CD14-positive monocyte (primary cell): ENCODE measurements around the gene AP4B1. TPM values are rescaled to one million over a fixed set of nuclear protein-coding genes. Genes with fewer than 3 reads are reported as not detected.
A peak's percentile ranks its signal among the peaks of the same experiment; 100 is the strongest.

Experiments used
- DNase-seq, 3 donors: peaks; one replicate each; pipeline ENCODE4 v3.0.0-alpha.2; 2011 to 2022
- H2AFZ ChIP-seq: 2 replicates; pipeline ENCODE4 v1.6.0; 2012; ENCODE audit warnings: mild to moderate bottlenecking, low read depth, low read length, inconsistent platforms; ENCODE audit not compliant: insufficient read depth, poor library complexity, severe bottlenecking
- H3K27ac ChIP-seq, 2 donors: 1 replicate in 1 of 2; 2 replicates in 1 of 2; pipeline ENCODE4 v1.5.1; 2012 to 2013; ENCODE audit warnings: low read length in 2 of 2, control low read depth in 1 of 2, inconsistent platforms in 1 of 2, low read depth in 1 of 2, mild to moderate bottlenecking in 1 of 2
- H3K27me3 ChIP-seq, 2 donors: one replicate each; pipeline versions ENCODE4 v1.6.0 to v1.6.1; 2011 to 2013; ENCODE audit warnings: low read length in 2 of 2; ENCODE audit not compliant: control insufficient read depth in 2 of 2, insufficient read depth in 2 of 2
- H3K36me3 ChIP-seq, 2 donors: replicated peaks in 1 of 2; 1 replicate in 1 of 2; 2 replicates in 1 of 2; pipeline versions ENCODE4 v1.5.1 to v1.6.1; 2012 to 2013; ENCODE audit warnings: low read length in 2 of 2, control low read depth in 1 of 2, inconsistent platforms in 1 of 2, mild to moderate bottlenecking in 1 of 2; ENCODE audit not compliant: insufficient read depth in 2 of 2, control insufficient read depth in 1 of 2
- H3K4me1 ChIP-seq, 2 donors: 1 replicate in 1 of 2; 2 replicates in 1 of 2; pipeline versions ENCODE4 v1.5.1 to v1.6.1; 2012 to 2013; ENCODE audit warnings: low read length in 2 of 2, control low read depth in 1 of 2, inconsistent platforms in 1 of 2, mild to moderate bottlenecking in 1 of 2, moderate library complexity in 1 of 2; ENCODE audit not compliant: insufficient read depth in 2 of 2, control insufficient read depth in 1 of 2
- H3K4me2 ChIP-seq: replicated peaks from 2 replicates; pipeline ENCODE3; 2012; ENCODE audit warnings: low read length, moderate library complexity, mild to moderate bottlenecking; ENCODE audit not compliant: poor library complexity, severe bottlenecking; ENCODE audit errors: extremely low read depth
- H3K4me3 ChIP-seq, 3 experiments: fragments of 200-600 bp in 1 of 3; sonication (generic) in 1 of 3; replicated peaks in 1 of 3; 1 replicate in 2 of 3; 2 replicates in 1 of 3; pipeline ENCODE4 v1.5.1; 2011 to 2013; ENCODE audit warnings: low read length in 3 of 3, mild to moderate bottlenecking in 3 of 3, control low read depth in 2 of 3, low read depth in 2 of 3, inconsistent platforms in 1 of 3, moderate library complexity in 1 of 3
- H3K79me2 ChIP-seq: 2 replicates; pipeline ENCODE4 v1.6.0; 2012; ENCODE audit warnings: mild to moderate bottlenecking, control low read depth, inconsistent platforms, low read length, moderate library complexity; ENCODE audit not compliant: insufficient read depth
- H3K9ac ChIP-seq: 2 replicates; pipeline ENCODE4 v1.6.0; 2017; ENCODE audit warnings: low read length, mild to moderate bottlenecking; ENCODE audit not compliant: insufficient read depth, poor library complexity, severe bottlenecking
- H3K9me3 ChIP-seq, 2 donors: replicated peaks in 1 of 2; 1 replicate in 1 of 2; 2 replicates in 1 of 2; pipeline versions ENCODE4 v1.5.1 to v1.6.1; 2012 to 2013; ENCODE audit warnings: low read length in 2 of 2, control low read depth in 1 of 2; ENCODE audit not compliant: control insufficient read depth in 1 of 2, insufficient read depth in 1 of 2
- H4K20me1 ChIP-seq: 2 replicates; pipeline ENCODE4 v1.6.0; 2012; ENCODE audit warnings: mild to moderate bottlenecking, low read length, control low read depth, moderate library complexity; ENCODE audit not compliant: insufficient read depth
- H3K27ac Mint-ChIP-seq, 7 donors: one replicate each; pipeline ENCODE4 v1.8.0; 2020; ENCODE audit warnings: mild to moderate bottlenecking in 7 of 7, mixed read lengths in 7 of 7, moderate library complexity in 6 of 7, inconsistent platforms in 2 of 7
- H3K27me3 Mint-ChIP-seq, 3 donors: one replicate each; pipeline ENCODE4 v1.8.0; 2021 to 2022; ENCODE audit warnings: low read depth in 3 of 3, mild to moderate bottlenecking in 3 of 3, mixed read lengths in 3 of 3, moderate library complexity in 3 of 3, inconsistent platforms in 1 of 3
- H3K36me3 Mint-ChIP-seq, 2 donors: one replicate each; pipeline ENCODE4 v1.8.0; 2020; ENCODE audit warnings: mixed read lengths in 2 of 2, inconsistent platforms in 1 of 2, mild to moderate bottlenecking in 1 of 2
- H3K4me1 Mint-ChIP-seq: one replicate; pipeline ENCODE4 v1.8.0; 2020; ENCODE audit warnings: mild to moderate bottlenecking, mixed read lengths
- H3K4me3 Mint-ChIP-seq, 2 donors: one replicate each; pipeline ENCODE4 v1.8.0; 2020; ENCODE audit warnings: mild to moderate bottlenecking in 2 of 2, mixed read lengths in 2 of 2, moderate library complexity in 1 of 2
- H3K9me3 Mint-ChIP-seq, 7 donors: one replicate each; pipeline ENCODE4 v1.8.0; 2020 to 2022; ENCODE audit warnings: mixed read lengths in 7 of 7, mild to moderate bottlenecking in 6 of 7, moderate library complexity in 6 of 7, inconsistent platforms in 2 of 7
- WGBS: methylation state at CpG from one replicate; pipeline ENCODE4 v1.1.5; 2013; ENCODE audit warnings: missing lambda C conversion rate; ENCODE audit not compliant: insufficient coverage; 5-methylcytosine and 5-hydroxymethylcytosine counted together
- intact Hi-C, 2 donors: fragments of 100-400 bp; cut with micrococcal nuclease; formaldehyde crosslinking; loops; one replicate each; pipeline versions ENCODE4 v1.15.0 to v1.15.1; 2023
- polyA plus RNA-seq, 3 donors: library from polyadenylated mRNA; depleted of rRNA in 1 of 3; unstranded in 2 of 3; stranded (reverse) in 1 of 3; fragments of 300-500 nt in 2 of 3; fragments of >200 nt in 1 of 3; fragmentation: Illumina TruSeq in 2 of 3; gene quantifications; 1 replicate in 2 of 3; 2 replicates in 1 of 3; pipeline ENCODE4 v1.2.3, GENCODE V29; 2012 to 2021
- TF ChIP-seq, protein P1 (sequence below): fragments of 200-600 bp; IDR thresholded peaks from one replicate; pipeline ENCODE4 v1.8.0; 2022; ENCODE audit warnings: antibody characterized with exemption, mild to moderate bottlenecking

AP4B1 gene
- polyA plus RNA-seq, 3 donors: 3.5 to 46.3 (median 6.1) TPM

DNA sequence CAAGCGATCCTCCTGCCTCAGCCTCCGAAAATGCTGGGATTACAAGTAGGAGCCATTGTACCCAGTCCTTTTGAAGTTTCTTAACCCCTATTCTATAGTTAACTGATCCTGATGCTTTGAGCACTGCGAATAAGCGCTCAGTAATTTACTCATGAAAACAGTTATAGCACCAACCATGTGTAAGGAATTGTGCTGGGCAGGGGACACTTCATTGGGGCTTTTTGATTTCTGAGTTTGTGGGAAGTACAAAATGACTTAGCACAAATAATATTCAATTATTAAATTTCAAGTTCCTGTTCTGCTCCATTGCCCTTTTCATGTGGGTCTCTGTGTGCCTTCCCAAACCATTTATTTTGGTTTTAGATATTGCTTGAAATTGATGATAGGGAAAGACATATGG, 18.4 kb upstream of the AP4B1 start:
- no peak overlapping the region for H3K4me3 ChIP-seq
- Mint-ChIP-seq H3K27me3 (peaks cover 0 to 5% (median 1%) of the 10 kb centered on the region in 3 donors), H3K4me3 (peak overlapping the region in 1 of 2 donors; percentile 63), H3K9me3 (no peaks in the 10 kb centered on the region), H3K36me3 (no peaks in the 10 kb centered on the region), H3K27ac (peak overlapping the region in 5 of 7 donors; percentile 18 to 61 (median 60)), H3K4me1 (peaks cover 25% of the 10 kb centered on the region)
- H3K9ac ChIP-seq: no peak overlapping the region
- 90% methylated on average over 2 of the region's 4 CpGs for WGBS
- H3K27me3 ChIP-seq: no peaks in the 10 kb centered on the region
- no peak overlapping the region for H3K27ac ChIP-seq
- H3K79me2 ChIP-seq: no peaks in the 10 kb centered on the region
- H4K20me1 ChIP-seq: no peaks in the 10 kb centered on the region
- H3K4me2 ChIP-seq: no peak overlapping the region
- peaks cover 23% of the 10 kb centered on the region in 2 donors for H3K4me1 ChIP-seq
- intact Hi-C loops: loop anchor here in 1 of 2 donors (5.0 kb wide), 1 partner anchor 34 kb away; no protein-coding TSS in a partner anchor
- no peaks in the 10 kb centered on the region for H3K36me3 ChIP-seq
- DNase-seq: peak in 1 of 3 donors; percentile 41
- H3K9me3 ChIP-seq: no peaks in the 10 kb centered on the region
- TF ChIP-seq, protein P1, sequence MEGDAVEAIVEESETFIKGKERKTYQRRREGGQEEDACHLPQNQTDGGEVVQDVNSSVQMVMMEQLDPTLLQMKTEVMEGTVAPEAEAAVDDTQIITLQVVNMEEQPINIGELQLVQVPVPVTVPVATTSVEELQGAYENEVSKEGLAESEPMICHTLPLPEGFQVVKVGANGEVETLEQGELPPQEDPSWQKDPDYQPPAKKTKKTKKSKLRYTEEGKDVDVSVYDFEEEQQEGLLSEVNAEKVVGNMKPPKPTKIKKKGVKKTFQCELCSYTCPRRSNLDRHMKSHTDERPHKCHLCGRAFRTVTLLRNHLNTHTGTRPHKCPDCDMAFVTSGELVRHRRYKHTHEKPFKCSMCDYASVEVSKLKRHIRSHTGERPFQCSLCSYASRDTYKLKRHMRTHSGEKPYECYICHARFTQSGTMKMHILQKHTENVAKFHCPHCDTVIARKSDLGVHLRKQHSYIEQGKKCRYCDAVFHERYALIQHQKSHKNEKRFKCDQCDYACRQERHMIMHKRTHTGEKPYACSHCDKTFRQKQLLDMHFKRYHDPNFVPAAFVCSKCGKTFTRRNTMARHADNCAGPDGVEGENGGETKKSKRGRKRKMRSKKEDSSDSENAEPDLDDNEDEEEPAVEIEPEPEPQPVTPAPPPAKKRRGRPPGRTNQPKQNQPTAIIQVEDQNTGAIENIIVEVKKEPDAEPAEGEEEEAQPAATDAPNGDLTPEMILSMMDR: no peak
- no peak overlapping the region for H2AFZ ChIP-seq

DNA sequence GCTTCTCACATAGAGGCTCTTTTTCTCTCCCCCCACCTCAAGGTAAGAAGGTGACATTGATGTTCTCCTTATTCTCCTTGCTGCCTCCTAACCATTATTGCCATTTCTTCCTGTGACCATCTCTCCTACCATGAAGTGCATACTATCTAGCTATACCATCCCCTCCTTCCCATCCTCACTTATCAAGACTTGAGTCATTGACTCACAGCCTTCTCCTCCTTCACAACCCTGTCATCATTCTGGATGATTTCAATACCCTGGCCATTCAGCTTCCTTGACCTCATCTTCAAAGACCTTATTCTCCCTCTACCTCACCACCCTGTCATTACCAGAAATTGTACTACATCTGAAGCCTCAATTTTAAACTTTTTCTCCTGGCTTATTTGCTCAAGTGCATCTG, 13.6 kb upstream of the AP4B1 start:
- DNase-seq: no peak
- H3K4me1 Mint-ChIP-seq: peaks cover 11% of the 10 kb centered on the region
- H3K27ac Mint-ChIP-seq: no peak overlapping the region
- H3K9me3 Mint-ChIP-seq: peaks cover 0 to 3% (median 0%) of the 10 kb centered on the region in 7 donors
- no peak overlapping the region for H2AFZ ChIP-seq
- H3K9ac ChIP-seq: no peak overlapping the region
- H3K27me3 Mint-ChIP-seq: peaks cover 0 to 3% (median 0%) of the 10 kb centered on the region in 3 donors
- no peak overlapping the region for H3K4me2 ChIP-seq
- H3K4me3 Mint-ChIP-seq: no peak overlapping the region
- intact Hi-C loops: no loop called here
- no peaks in the 10 kb centered on the region for H3K27me3 ChIP-seq
- peaks cover 0 to 3% of the 10 kb centered on the region in 2 donors for H3K36me3 ChIP-seq
- H3K4me3 ChIP-seq: no peak overlapping the region
- H3K79me2 ChIP-seq: peaks cover 7% of the 10 kb centered on the region
- peaks cover 7 to 18% of the 10 kb centered on the region in 2 donors for H3K36me3 Mint-ChIP-seq
- no peak overlapping the region for H3K27ac ChIP-seq
- H3K4me1 ChIP-seq: peaks cover 7% of the 10 kb centered on the region in 2 donors
- TF ChIP-seq, protein P1: no peak
- H4K20me1 ChIP-seq: no peaks in the 10 kb centered on the region
- H3K9me3 ChIP-seq: no peaks in the 10 kb centered on the region
